Panc1 (cell line): ENCODE data around the gene LLGL2. TPM values are rescaled to one million over a fixed set of nuclear protein-coding genes. Genes with fewer than 3 reads are reported as not detected.

ENCODE experiments used
- ATAC-seq: fragments of 200-7000 bp; cut with Tn5 transposase; 2 replicates; pipeline ENCODE4 v1.9.1; 2020; ENCODE audit warnings: mild to moderate bottlenecking, moderate library complexity
- BruUV-seq: library from RNA; stranded (reverse); fragments of 400-500 nt; replicated peaks from 2 replicates; lab custom pipeline; 2021; lab: Mats Ljungman, UMichigan
- CTCF ChIA-PET: fragments of 300-600 bp; sonication (Branson Sonifier 250); formaldehyde crosslinking; loops from one replicate; lab custom pipeline; 2022; ENCODE audit warnings: antibody characterized with exemption; lab: Charles Lee
- POLR2A ChIA-PET: fragments of 300-600 bp; sonication (Branson Sonifier 250); formaldehyde crosslinking; loops from one replicate; lab custom pipeline; 2022; ENCODE audit warnings: antibody characterized with exemption; lab: Charles Lee
- DNase-seq: peaks from one replicate; pipeline ENCODE4 v3.0.0-alpha.2; 2010; ENCODE audit warnings: low read depth, low spot score
- H3K27ac ChIP-seq: 2 replicates; pipeline ENCODE4 v1.5.1; 2011; ENCODE audit warnings: mild to moderate bottlenecking, low read length, inconsistent platforms
- H3K27me3 ChIP-seq: fragments of 200-500 bp; sonication (Bioruptor generic); 2 replicates; pipeline ENCODE4 v1.6.0; 2014; ENCODE audit warnings: low read length, inconsistent platforms; ENCODE audit not compliant: control insufficient read depth, insufficient read depth
- H3K36me3 ChIP-seq: fragments of 200-500 bp; sonication (Bioruptor generic); 2 replicates; pipeline ENCODE4 v1.5.1; 2014; ENCODE audit warnings: inconsistent platforms, mild to moderate bottlenecking, low read length, moderate library complexity; ENCODE audit not compliant: control insufficient read depth, insufficient read depth
- H3K4me1 ChIP-seq: 2 replicates; pipeline ENCODE4 v1.5.1; 2011; ENCODE audit warnings: inconsistent platforms, mild to moderate bottlenecking, low read length, moderate library complexity; ENCODE audit not compliant: control insufficient read depth, insufficient read depth
- H3K4me3 ChIP-seq, 2 experiments: 2 replicates each; pipeline ENCODE4 v1.5.1; 2011 to 2012; ENCODE audit warnings: low read depth in 2 of 2, low read length in 2 of 2, mild to moderate bottlenecking in 2 of 2, inconsistent platforms in 1 of 2, moderate library complexity in 1 of 2
- H3K9me3 ChIP-seq: fragments of 200-500 bp; sonication (Bioruptor generic); 2 replicates; pipeline ENCODE4 v1.5.1; 2014; ENCODE audit warnings: low read depth, mild to moderate bottlenecking, inconsistent platforms, low read length, moderate library complexity; ENCODE audit not compliant: control insufficient read depth, insufficient read depth
- CTCF ChIP-seq: fragments of 450-650 bp; IDR thresholded peaks from 2 replicates; pipeline ENCODE4 v1.5.1; 2017; ENCODE audit warnings: mild to moderate bottlenecking
- POLR2AphosphoS5 ChIP-seq: IDR thresholded peaks from 2 replicates; pipeline ENCODE4 v1.6.1; 2012; ENCODE audit warnings: mild to moderate bottlenecking, low read depth, low read length, moderate library complexity
- REST ChIP-seq, 2 experiments: IDR thresholded peaks; 2 replicates each; pipeline ENCODE4 v1.6.1; 2011 to 2012; ENCODE audit warnings: low read depth in 2 of 2, control low read depth in 1 of 2, low read length in 1 of 2, mild to moderate bottlenecking in 1 of 2, moderate library complexity in 1 of 2; ENCODE audit not compliant: insufficient read depth in 1 of 2
- SIN3A ChIP-seq: IDR thresholded peaks from 2 replicates; pipeline ENCODE4 v1.6.1; 2012; ENCODE audit warnings: low read depth, mild to moderate bottlenecking, low read length, moderate library complexity, borderline replicate concordance; ENCODE audit not compliant: insufficient read depth
- TCF7L2 ChIP-seq: IDR thresholded peaks from 2 replicates; pipeline ENCODE4 v1.6.1; 2011; ENCODE audit warnings: mild to moderate bottlenecking, low read depth, low read length, inconsistent platforms
- in situ Hi-C: cut with HindIII; loops from 2 replicates; pipeline ENCODE4 v1.10.0; 2016; ENCODE audit warnings: low sequenced_read_pairs, low pct_unique_long_range_greater_than_20kb
- intact Hi-C: fragments of 100-400 bp; cut with micrococcal nuclease; formaldehyde crosslinking; loops from one replicate; pipeline ENCODE4 v1.10.0; 2022; ENCODE audit not compliant: unreplicated experiment
- total RNA-seq: library from RNA; stranded (reverse); gene quantifications from one replicate; pipeline ENCODE4 v1.2.1, GENCODE V29; 2021; ENCODE audit not compliant: unreplicated experiment

The LLGL2 gene
- total RNA-seq, 1 experiment from 2014 or later = 201 TPM

- Histone ChIP-seq H3K27ac (no peak overlapping the region), H3K36me3 (no peaks in the 10 kb centered on the region), H3K4me3 (no peak overlapping the region), H3K27me3 (no peaks in the 10 kb centered on the region), H3K4me1 (no peaks in the 10 kb centered on the region), H3K9me3 (no peaks in the 10 kb centered on the region)
- ATAC-seq (no peak), DNase-seq (no peak)
- in situ Hi-C loops (no loop called here), intact Hi-C loops (no loop called here)
- no peak for TF ChIP-seq POLR2AphosphoS5
- TF ChIP-seq TCF7L2 = no peak
- TF ChIP-seq SIN3A = no peak
- no peak for TF ChIP-seq REST (IDR thresholded peaks at IDR 0.05; ENCODE audit: insufficient read depth in 1 of 2, low read depth in 2 of 2, low read length in 1 of 2)
- TF ChIP-seq CTCF = no peak
- ChIA-PET CTCF (no interaction called here), POLR2A (no interaction called here)
- no TSS peak for BruUV-seq
Measured at GRCh38 chr17:75475851-75476250, 49.6 kb upstream of the LLGL2 start.

GRCh38 chr17:75476271-75476671, 49.2 kb upstream of the LLGL2 start:
- H3K4me3 ChIP-seq = no peak overlapping the region
- H3K27ac ChIP-seq = no peak overlapping the region
- H3K36me3 ChIP-seq = no peaks in the 10 kb centered on the region
- DNase-seq (no peak), ATAC-seq (no peak)
- BruUV-seq = no TSS peak
- in situ Hi-C loops = no loop called here
- no peaks in the 10 kb centered on the region for H3K27me3 ChIP-seq
- TF ChIP-seq REST (IDR thresholded peaks at IDR 0.05; ENCODE audit: insufficient read depth in 1 of 2, low read depth in 2 of 2, low read length in 1 of 2) (no peak), POLR2AphosphoS5 (no peak), TCF7L2 (no peak), CTCF (no peak), SIN3A (no peak)
- POLR2A ChIA-PET = no interaction called here
- CTCF ChIA-PET = no interaction called here
- H3K4me1 ChIP-seq = no peaks in the 10 kb centered on the region
- no peaks in the 10 kb centered on the region for H3K9me3 ChIP-seq
- intact Hi-C loops = no loop called here
